ENCODE measurements around the gene TWF1.
A peak's percentile ranks its signal among the peaks of the same experiment; 100 is the strongest.
"Not testable (repeated sequence)": the region's sequence is repeated elsewhere in the genome, so short reads cannot be mapped to it uniquely, and the experiment has no call there.

The TWF1 gene

GRCh38 chr12:43805860-43806736, at the start of gene TWF1:
TSS of gene TWF1 (minus strand) at chr12:43806317. CDS start at chr12:43806245, 72 bp downstream.
- peak; percentile 25 for TF ChIP-seq CTCF (IDR thresholded peaks at IDR 0.05; ENCODE audit: insufficient read depth, low read length, poor library complexity, severe bottlenecking)
- Histone ChIP-seq H3K4me3 (replicated peaks; ENCODE audit: low read depth, low read length) (peak within 1 kb of the TSS; percentile 99), H3K36me3 (ENCODE audit: control insufficient read depth, insufficient read depth, low read length) (no peaks in the 10 kb centered on the region), H3K27me3 (replicated peaks; ENCODE audit: control insufficient read depth, insufficient read depth, low read length) (no peaks in the 10 kb centered on the region)
- DNase-seq (ENCODE audit: extremely low read depth, insufficient read length), result peak; percentile 92

GRCh38 chr12:43852744-43853143, 46.6 kb upstream of the TWF1 start:
- H3K27me3 ChIP-seq (replicated peaks; ENCODE audit: control insufficient read depth, insufficient read depth, low read length), result no peaks in the 10 kb centered on the region
- no peak overlapping the region for H3K4me3 ChIP-seq (replicated peaks; ENCODE audit: low read depth, low read length)
- DNase-seq (ENCODE audit: extremely low read depth, insufficient read length), result no peak
- no peak for TF ChIP-seq CTCF (IDR thresholded peaks at IDR 0.05; ENCODE audit: insufficient read depth, low read length, poor library complexity, severe bottlenecking)
- H3K36me3 ChIP-seq (ENCODE audit: control insufficient read depth, insufficient read depth, low read length), result no peaks in the 10 kb centered on the region

- Histone ChIP-seq H3K27me3 (replicated peaks; ENCODE audit: control insufficient read depth, insufficient read depth, low read length) (no peaks in the 10 kb centered on the region), H3K4me3 (replicated peaks; ENCODE audit: low read depth, low read length) (no peak overlapping the region), H3K36me3 (ENCODE audit: control insufficient read depth, insufficient read depth, low read length) (no peaks in the 10 kb centered on the region)
- no peak for TF ChIP-seq CTCF (IDR thresholded peaks at IDR 0.05; ENCODE audit: insufficient read depth, low read length, poor library complexity, severe bottlenecking)
- no peak for DNase-seq (ENCODE audit: extremely low read depth, insufficient read length)
Measured at GRCh38 chr12:43848786-43849185, 42.7 kb upstream of the TWF1 start.

GRCh38 chr12:43848226-43848507, 42.0 kb upstream of the TWF1 start:
- no peak for DNase-seq (ENCODE audit: extremely low read depth, insufficient read length)
- Histone ChIP-seq H3K36me3 (ENCODE audit: control insufficient read depth, insufficient read depth, low read length) (no peaks in the 10 kb centered on the region), H3K4me3 (replicated peaks; ENCODE audit: low read depth, low read length) (no peak overlapping the region), H3K27me3 (replicated peaks; ENCODE audit: control insufficient read depth, insufficient read depth, low read length) (no peaks in the 10 kb centered on the region)
- no peak for TF ChIP-seq CTCF (IDR thresholded peaks at IDR 0.05; ENCODE audit: insufficient read depth, low read length, poor library complexity, severe bottlenecking)

GRCh38 chr12:43847425-43848225, 41.5 kb upstream of the TWF1 start:
- not testable (repeated sequence) for DNase-seq (ENCODE audit: extremely low read depth, insufficient read length); H3K36me3 ChIP-seq (ENCODE audit: control insufficient read depth, insufficient read depth, low read length); H3K4me3 ChIP-seq (replicated peaks; ENCODE audit: low read depth, low read length); H3K27me3 ChIP-seq (replicated peaks; ENCODE audit: control insufficient read depth, insufficient read depth, low read length)

- DNase-seq (ENCODE audit: extremely low read depth, insufficient read length), result no peak
- Histone ChIP-seq H3K27me3 (replicated peaks; ENCODE audit: control insufficient read depth, insufficient read depth, low read length) (no peaks in the 10 kb centered on the region), H3K36me3 (ENCODE audit: control insufficient read depth, insufficient read depth, low read length) (no peaks in the 10 kb centered on the region), H3K4me3 (replicated peaks; ENCODE audit: low read depth, low read length) (no peak overlapping the region)
- no peak for TF ChIP-seq CTCF (IDR thresholded peaks at IDR 0.05; ENCODE audit: insufficient read depth, low read length, poor library complexity, severe bottlenecking)
Measured at GRCh38 chr12:43842259-43842658, 36.1 kb upstream of the TWF1 start.

Measured in GM06990 (cell line).